ENCODE measurements around the gene EARS2. TPM values are rescaled to one million over a fixed set of nuclear protein-coding genes. Genes with fewer than 3 reads are reported as not detected.

The EARS2 gene
- total RNA-seq, 1 experiment from 2014 or later = 32.8 TPM

GRCh38 chr16:23567602-23568001, 10.5 kb upstream of the EARS2 start:
- POLR2A ChIA-PET = interaction anchor here (0.6 kb wide), 1 partner anchor 12 kb away, joined by 3 read pairs; no protein-coding TSS in a partner anchor

GRCh38 chr16:23566724-23567123, 9.6 kb upstream of the EARS2 start:
- POLR2A ChIA-PET = no interaction called here
- no peak overlapping the region for H3K4me3 Mint-ChIP-seq (ENCODE audit: unreplicated experiment)
- H3K27me3 Mint-ChIP-seq (ENCODE audit: insufficient read depth, unreplicated experiment) = no peaks in the 10 kb centered on the region
- H3K4me1 Mint-ChIP-seq (ENCODE audit: insufficient read depth, unreplicated experiment) = peaks cover 4% of the 10 kb centered on the region
- peaks cover 7% of the 10 kb centered on the region for H3K9me3 Mint-ChIP-seq (ENCODE audit: unreplicated experiment)
- CTCF ChIA-PET = no interaction called here
- intact Hi-C loops (cut with micrococcal nuclease) = no loop called here
- BruUV-seq (replicated peaks) = no TSS peak
- DNase-seq (ENCODE audit: unreplicated experiment) = no peak
- H3K36me3 Mint-ChIP-seq (ENCODE audit: insufficient read depth, unreplicated experiment) = peaks cover 95% of the 10 kb centered on the region
- H3K27ac Mint-ChIP-seq (ENCODE audit: low read depth, unreplicated experiment) = no peak overlapping the region
- no peak for TF ChIP-seq CTCF (IDR thresholded peaks at IDR 0.05; ENCODE audit: unreplicated experiment)

More at GRCh38 chr16:23567602-23568001, 10.5 kb upstream of the EARS2 start:
- no peak for DNase-seq (ENCODE audit: unreplicated experiment)
- no TSS peak for BruUV-seq (replicated peaks)
- no peak for TF ChIP-seq CTCF (IDR thresholded peaks at IDR 0.05; ENCODE audit: unreplicated experiment)
- CTCF ChIA-PET = no interaction called here
- H3K4me3 Mint-ChIP-seq (ENCODE audit: unreplicated experiment) = no peak overlapping the region
- peaks cover 7% of the 10 kb centered on the region for H3K9me3 Mint-ChIP-seq (ENCODE audit: unreplicated experiment)
- peaks cover 4% of the 10 kb centered on the region for H3K4me1 Mint-ChIP-seq (ENCODE audit: insufficient read depth, unreplicated experiment)
- peaks cover 90% of the 10 kb centered on the region for H3K36me3 Mint-ChIP-seq (ENCODE audit: insufficient read depth, unreplicated experiment)
- H3K27me3 Mint-ChIP-seq (ENCODE audit: insufficient read depth, unreplicated experiment) = no peaks in the 10 kb centered on the region
- no peak overlapping the region for H3K27ac Mint-ChIP-seq (ENCODE audit: low read depth, unreplicated experiment)
- intact Hi-C loops (cut with micrococcal nuclease) = no loop called here

GRCh38 chr16:23564575-23565363, 7.6 kb upstream of the EARS2 start:
- intact Hi-C loops (cut with micrococcal nuclease) = no loop called here
- Mint-ChIP-seq H3K36me3 (ENCODE audit: insufficient read depth, unreplicated experiment) (peaks cover 94% of the 10 kb centered on the region), H3K9me3 (ENCODE audit: unreplicated experiment) (peaks cover 5% of the 10 kb centered on the region), H3K27me3 (ENCODE audit: insufficient read depth, unreplicated experiment) (no peaks in the 10 kb centered on the region), H3K27ac (ENCODE audit: low read depth, unreplicated experiment) (no peak overlapping the region), H3K4me3 (ENCODE audit: unreplicated experiment) (no peak overlapping the region), H3K4me1 (ENCODE audit: insufficient read depth, unreplicated experiment) (peaks cover 8% of the 10 kb centered on the region)
- no peak for TF ChIP-seq CTCF (IDR thresholded peaks at IDR 0.05; ENCODE audit: unreplicated experiment)
- BruUV-seq (replicated peaks) = no TSS peak
- ChIA-PET CTCF (interaction anchor here (0.5 to 1.2 kb wide), 3 partner anchors 13 to 229 kb away, joined by 4 read pairs; no protein-coding TSS in a partner anchor), POLR2A (interaction anchor here (0.6 to 1.1 kb wide), 4 partner anchors 7 to 25 kb away, joined by 3 read pairs; partner anchors contain the start of genes EARS2 and UBFD1)
- no peak for DNase-seq (ENCODE audit: unreplicated experiment)

GRCh38 chr16:23563186-23563585, 6.0 kb upstream of the EARS2 start:
- no peak for TF ChIP-seq CTCF (IDR thresholded peaks at IDR 0.05; ENCODE audit: unreplicated experiment)
- H3K4me1 Mint-ChIP-seq (ENCODE audit: insufficient read depth, unreplicated experiment) = peaks cover 4% of the 10 kb centered on the region
- CTCF ChIA-PET = no interaction called here
- intact Hi-C loops (cut with micrococcal nuclease) = no loop called here
- no peaks in the 10 kb centered on the region for H3K27me3 Mint-ChIP-seq (ENCODE audit: insufficient read depth, unreplicated experiment)
- H3K27ac Mint-ChIP-seq (ENCODE audit: low read depth, unreplicated experiment) = no peak overlapping the region
- no TSS peak for BruUV-seq (replicated peaks)
- no peak overlapping the region for H3K4me3 Mint-ChIP-seq (ENCODE audit: unreplicated experiment)
- H3K36me3 Mint-ChIP-seq (ENCODE audit: insufficient read depth, unreplicated experiment) = peaks cover 82% of the 10 kb centered on the region
- no peaks in the 10 kb centered on the region for H3K9me3 Mint-ChIP-seq (ENCODE audit: unreplicated experiment)
- POLR2A ChIA-PET = no interaction called here
- no peak for DNase-seq (ENCODE audit: unreplicated experiment)
